ENCODE results near the gene CCDC146. TPM values are rescaled to one million over a fixed set of nuclear protein-coding genes. Genes with fewer than 3 reads are reported as not detected.

CCDC146 gene
- total RNA-seq, 1 donor from 2014 or later, result 6.1 TPM

DNA sequence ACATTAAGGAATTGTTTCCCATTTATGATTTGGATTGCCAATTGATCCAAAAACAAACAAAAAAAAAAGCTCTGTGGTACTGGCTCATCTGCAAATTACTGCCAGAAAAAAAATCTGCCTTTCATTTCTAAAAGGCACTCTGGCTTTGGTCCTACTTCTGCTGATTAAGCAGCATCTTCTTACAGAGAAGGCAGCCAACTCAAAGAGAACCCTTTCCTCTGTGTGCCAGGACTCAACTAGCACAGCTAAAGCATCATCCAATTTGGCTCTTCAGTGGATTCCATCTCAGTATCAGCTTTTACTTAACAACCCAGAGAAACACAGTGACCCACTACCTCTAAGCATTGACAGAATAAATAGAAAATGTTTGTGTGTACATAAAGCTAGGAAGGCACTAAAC, 213.2 kb downstream of the CCDC146 start:
- no peak for DNase-seq (ENCODE audit: low spot score)
- peaks cover 2% of the 10 kb centered on the region for H3K27me3 Mint-ChIP-seq (ENCODE audit: insufficient read depth, low read depth)
- no peak overlapping the region for H3K27ac Mint-ChIP-seq
- Histone ChIP-seq H3K4me2 (no peak overlapping the region), H3K79me2 (ENCODE audit: low read depth) (no peaks in the 10 kb centered on the region), H3F3A (ENCODE audit: low read depth) (no peaks in the 10 kb centered on the region), H3K27ac (no peak overlapping the region), H3K4me3 (no peak overlapping the region), H3K36me3 (no peaks in the 10 kb centered on the region), H3K4me1 (no peaks in the 10 kb centered on the region), H3K9ac (no peak overlapping the region), H3K27me3 (no peaks in the 10 kb centered on the region), H4K20me1 (ENCODE audit: low read depth) (no peaks in the 10 kb centered on the region), H3K9me3 (ENCODE audit: low read depth) (no peaks in the 10 kb centered on the region), H2AFZ (replicated peaks) (no peak overlapping the region)
- H3K4me3 Mint-ChIP-seq, result no peak overlapping the region
- H3K36me3 Mint-ChIP-seq, result no peaks in the 10 kb centered on the region
- H3K9me3 Mint-ChIP-seq, result peaks cover 3% of the 10 kb centered on the region
- H3K4me1 Mint-ChIP-seq, result peaks cover 6% of the 10 kb centered on the region
- TF ChIP-seq EZH2 (IDR thresholded peaks at IDR 0.05), result no peak
- no peak for TF ChIP-seq EZH2phosphoT487 (IDR thresholded peaks at IDR 0.05)
- TF ChIP-seq CTCF (IDR thresholded peaks at IDR 0.05), result no peak

DNA sequence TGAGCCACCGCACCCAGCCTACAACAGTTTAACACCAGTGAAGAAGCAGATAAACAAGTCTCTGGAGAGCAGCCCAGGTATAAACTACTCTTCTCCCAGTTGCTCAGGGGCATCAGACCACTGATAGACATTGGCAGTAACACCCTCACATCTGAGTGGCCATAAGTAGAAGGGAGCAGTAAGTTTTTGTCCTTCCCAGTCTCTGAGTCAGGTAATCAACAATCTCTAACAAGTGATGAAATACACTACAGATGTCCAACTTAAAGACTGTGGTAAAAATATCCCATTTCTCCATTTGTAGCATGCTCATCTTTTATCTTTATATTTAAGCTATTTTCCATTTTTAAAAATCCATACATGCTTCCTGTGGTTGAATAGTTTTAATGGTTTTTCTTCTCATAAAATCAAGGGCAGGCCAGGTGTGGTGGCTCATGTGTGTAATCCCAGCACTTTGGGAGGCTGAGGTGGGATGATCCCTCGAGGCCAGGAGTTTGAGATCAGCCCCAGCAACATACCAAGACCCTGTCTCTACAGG, 215.1 kb downstream of the CCDC146 start:
- no peak for DNase-seq (ENCODE audit: low spot score)
- Mint-ChIP-seq H3K27ac (no peak overlapping the region), H3K4me1 (no peaks in the 10 kb centered on the region), H3K36me3 (no peaks in the 10 kb centered on the region), H3K4me3 (no peak overlapping the region), H3K9me3 (peaks cover 3% of the 10 kb centered on the region), H3K27me3 (ENCODE audit: insufficient read depth, low read depth) (peaks cover 2% of the 10 kb centered on the region)
- Histone ChIP-seq H3K27me3 (no peaks in the 10 kb centered on the region), H3K4me3 (no peak overlapping the region), H3F3A (ENCODE audit: low read depth) (no peaks in the 10 kb centered on the region), H2AFZ (replicated peaks) (no peak overlapping the region), H4K20me1 (ENCODE audit: low read depth) (no peaks in the 10 kb centered on the region), H3K36me3 (no peaks in the 10 kb centered on the region), H3K27ac (no peak overlapping the region), H3K79me2 (ENCODE audit: low read depth) (no peaks in the 10 kb centered on the region), H3K9ac (no peak overlapping the region), H3K4me1 (no peaks in the 10 kb centered on the region), H3K4me2 (no peak overlapping the region), H3K9me3 (ENCODE audit: low read depth) (no peaks in the 10 kb centered on the region)
- no peak for TF ChIP-seq EZH2 (IDR thresholded peaks at IDR 0.05)

DNA sequence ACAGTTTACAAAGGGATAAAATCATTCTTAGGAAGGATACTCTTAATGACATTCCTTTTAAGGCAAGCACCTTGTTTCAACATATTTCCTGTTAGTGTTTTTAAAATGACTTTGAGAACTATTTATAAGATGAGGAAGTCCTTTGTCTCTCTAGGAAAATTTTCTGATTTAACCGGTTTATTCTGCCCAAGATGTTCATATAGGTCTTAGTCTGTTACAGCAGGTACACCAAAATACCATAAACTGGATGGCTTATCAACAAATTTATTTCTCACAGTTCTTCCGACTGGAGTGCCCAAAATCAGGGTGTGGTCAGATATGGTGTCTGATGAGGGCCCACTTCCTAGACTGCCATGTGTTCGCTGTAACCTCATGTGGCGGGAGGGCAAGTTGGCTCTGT, 215.8 kb downstream of the CCDC146 start:
- Histone ChIP-seq H3K36me3 (no peaks in the 10 kb centered on the region), H3K9ac (no peak overlapping the region), H3K4me2 (no peak overlapping the region), H3K27me3 (no peaks in the 10 kb centered on the region), H2AFZ (replicated peaks) (no peak overlapping the region), H4K20me1 (ENCODE audit: low read depth) (no peaks in the 10 kb centered on the region), H3K27ac (no peak overlapping the region), H3K79me2 (ENCODE audit: low read depth) (no peaks in the 10 kb centered on the region), H3F3A (ENCODE audit: low read depth) (no peaks in the 10 kb centered on the region), H3K4me3 (no peak overlapping the region), H3K4me1 (no peaks in the 10 kb centered on the region), H3K9me3 (ENCODE audit: low read depth) (no peaks in the 10 kb centered on the region)
- Mint-ChIP-seq H3K27ac (no peak overlapping the region), H3K4me1 (no peaks in the 10 kb centered on the region), H3K4me3 (no peak overlapping the region), H3K36me3 (no peaks in the 10 kb centered on the region), H3K9me3 (peaks cover 3% of the 10 kb centered on the region), H3K27me3 (ENCODE audit: insufficient read depth, low read depth) (peaks cover 2% of the 10 kb centered on the region)
- no peak for TF ChIP-seq EZH2 (IDR thresholded peaks at IDR 0.05)
- TF ChIP-seq CTCF (IDR thresholded peaks at IDR 0.05), result no peak
- TF ChIP-seq EZH2phosphoT487 (IDR thresholded peaks at IDR 0.05), result no peak
- DNase-seq (ENCODE audit: low spot score), result no peak

- no peak overlapping the region for H3K27ac ChIP-seq
- Mint-ChIP-seq H3K27ac (peak overlapping the region; percentile 11), H3K36me3 (no peaks in the 10 kb centered on the region), H3K4me1 (no peaks in the 10 kb centered on the region), H3K27me3 (ENCODE audit: insufficient read depth, low read depth) (peaks cover 2% of the 10 kb centered on the region), H3K4me3 (no peak overlapping the region), H3K9me3 (peaks cover 3% of the 10 kb centered on the region)
- no peak overlapping the region for H2AFZ ChIP-seq (replicated peaks)
- no peaks in the 10 kb centered on the region for H3K79me2 ChIP-seq (ENCODE audit: low read depth)
- no peaks in the 10 kb centered on the region for H3K36me3 ChIP-seq
- H3F3A ChIP-seq (ENCODE audit: low read depth), result no peaks in the 10 kb centered on the region
- H3K4me1 ChIP-seq, result no peaks in the 10 kb centered on the region
- no peak overlapping the region for H3K4me2 ChIP-seq
- DNase-seq (ENCODE audit: low spot score), result no peak
- no peak for TF ChIP-seq EZH2phosphoT487 (IDR thresholded peaks at IDR 0.05)
- no peak for TF ChIP-seq CTCF (IDR thresholded peaks at IDR 0.05)
- no peak for TF ChIP-seq EZH2 (IDR thresholded peaks at IDR 0.05)
- H3K4me3 ChIP-seq, result no peak overlapping the region
- H3K9ac ChIP-seq, result no peak overlapping the region
- H4K20me1 ChIP-seq (ENCODE audit: low read depth), result no peaks in the 10 kb centered on the region
- no peaks in the 10 kb centered on the region for H3K9me3 ChIP-seq (ENCODE audit: low read depth)
- H3K27me3 ChIP-seq, result no peaks in the 10 kb centered on the region
Observed at GRCh38 chr7:77338883-77339629, 216.6 kb downstream of the CCDC146 start.
